Spleen (tissue), 11 donors: ENCODE measurements around the gene TMEM259. TPM values are rescaled to one million over a fixed set of nuclear protein-coding genes. Genes with fewer than 3 reads are reported as not detected.

ENCODE experiments used
- DNase-seq: peaks from one replicate; pipeline ENCODE4 v3.0.0-alpha.2; 2020
- H3K27ac ChIP-seq, 8 donors: fragments of 200-600 bp; sonication (generic) in 7 of 8; 1 replicate in 4 of 8; 2 replicates in 4 of 8; pipeline versions ENCODE4 v1.5.0 to v1.8.0; 2016 to 2021; ENCODE audit warnings: inconsistent platforms in 4 of 8, mild to moderate bottlenecking in 4 of 8, moderate library complexity in 1 of 8
- H3K27me3 ChIP-seq, 7 donors: fragments of 200-600 bp; sonication (generic) in 6 of 7; replicated peaks in 1 of 7; 1 replicate in 4 of 7; 2 replicates in 3 of 7; pipeline versions ENCODE4 v1.5.0 to v1.8.0; 2016 to 2021; ENCODE audit warnings: inconsistent platforms in 3 of 7, mild to moderate bottlenecking in 1 of 7
- H3K36me3 ChIP-seq, 6 donors: fragments of 200-600 bp; sonication (generic) in 5 of 6; 1 replicate in 4 of 6; 2 replicates in 2 of 6; pipeline versions ENCODE4 v1.5.0 to v1.8.0; 2016 to 2021; ENCODE audit warnings: inconsistent platforms in 2 of 6
- H3K4me1 ChIP-seq, 6 donors: fragments of 200-600 bp; sonication (generic) in 5 of 6; 1 replicate in 3 of 6; 2 replicates in 3 of 6; pipeline versions ENCODE4 v1.5.0 to v1.8.0; 2016 to 2021; ENCODE audit warnings: inconsistent platforms in 3 of 6
- H3K4me3 ChIP-seq, 8 donors: fragments of 200-600 bp; sonication (generic) in 7 of 8; 1 replicate in 4 of 8; 2 replicates in 4 of 8; pipeline versions ENCODE4 v1.5.0 to v1.8.0; 2016 to 2021; ENCODE audit warnings: inconsistent platforms in 4 of 8, mild to moderate bottlenecking in 4 of 8, moderate library complexity in 2 of 8
- H3K9me3 ChIP-seq, 8 donors: fragments of 200-600 bp; sonication (generic) in 7 of 8; 1 replicate in 4 of 8; 2 replicates in 4 of 8; pipeline versions ENCODE4 v1.5.0 to v1.8.0; 2016 to 2021; ENCODE audit warnings: inconsistent platforms in 4 of 8
- CTCF ChIP-seq, 11 experiments: fragments of 200-600 bp in 7 of 11; fragments of 450-650 bp in 4 of 11; sonication (generic) in 4 of 11; IDR thresholded peaks in 8 of 11; conservative IDR thresholded peaks in 3 of 11; 1 replicate in 7 of 11; 2 replicates in 4 of 11; pipeline versions ENCODE4 v1.4.0 to v1.8.0; 2016 to 2021; ENCODE audit warnings: antibody characterized with exemption in 11 of 11, inconsistent platforms in 4 of 11, mild to moderate bottlenecking in 1 of 11
- POLR2A ChIP-seq, 3 donors: fragments of 450-650 bp; IDR thresholded peaks; one replicate each; pipeline ENCODE4 v1.5.1; 2017; ENCODE audit warnings: antibody characterized with exemption in 3 of 3, mild to moderate bottlenecking in 1 of 3
- POLR2AphosphoS5 ChIP-seq, 3 donors: sonication (generic); formaldehyde crosslinking; IDR thresholded peaks; one replicate each; pipeline ENCODE4 v1.5.1; 2017; ENCODE audit warnings: antibody characterized with exemption in 3 of 3
- WGBS, 5 donors: extraction: QIAGEN DNeasy Blood & Tissue Kit in 3 of 5; methylation state at CpG; one replicate each; pipeline versions ENCODE4 v1.1.5 to v1.1.7; 2013 to 2018; 5-methylcytosine and 5-hydroxymethylcytosine counted together
- intact Hi-C: fragments of 100-400 bp; cut with DNase I; formaldehyde crosslinking; loops from one replicate; pipeline ENCODE4 v1.15.0; 2023; ENCODE audit warnings: low total_unique reads
- polyA plus RNA-seq, 3 donors: library from polyadenylated mRNA; stranded (reverse); fragments of 200-250 nt; gene quantifications; one replicate each; pipeline ENCODE4 v1.2.1, GENCODE V29; 2013
- total RNA-seq, 7 donors: library from RNA; depleted of rRNA in 3 of 7; stranded (reverse); fragments of >200 nt in 3 of 7; fragmentation: NEBNext Ultra II Directional in 4 of 7; extraction: Animal tissue kit (Norgen Biotek cat#: 25700) in 4 of 7; gene quantifications; one replicate each; pipeline versions ENCODE4 v1.1.0 to v1.2.1, GENCODE V29; 2016 to 2021
- donor health status: healthy with polysubstance abuse.
- donor health status: DM: no; HTN: no; CAD: no; lungs with moderate emphysema.
- donor health status: DM: no; HTN: no; CAD: no.
- donor health status: Bipolar disorder and iron deficiency.
- donor health status: healthy.
- donor health status: DM: no; HTN: no; CAD: no.
- donor health status: DM: yes; HTN: yes; CAD: no.

TMEM259 gene
- total and polyA plus RNA-seq, 10 donors = 172 to 560 (median 241) TPM

- H3K4me3 ChIP-seq = no peak overlapping the region
- intact Hi-C loops = no loop called here
- H3K4me1 ChIP-seq = peaks cover 0 to 9% (median 3%) of the 10 kb centered on the region in 6 donors
- no peak for TF ChIP-seq POLR2A (IDR thresholded peaks at IDR 0.05)
- peak in 1 of 3 donors; percentile 46 for TF ChIP-seq POLR2AphosphoS5 (IDR thresholded peaks at IDR 0.05)
- TF ChIP-seq CTCF (IDR thresholded peaks at IDR 0.05 in 8 of 11, conservative IDR thresholded peaks at IDR 0.05 in 3 of 11) = no peak
- H3K27me3 ChIP-seq = peaks cover 0 to 6% (median 0%) of the 10 kb centered on the region in 7 donors
- H3K36me3 ChIP-seq = peaks cover 0 to 29% (median 4%) of the 10 kb centered on the region in 6 donors
- 86 to 94% (median 92%) methylated on average over 22 to 24 of the region's 24 CpGs for WGBS, 5 donors
- DNase-seq = no peak
- H3K27ac ChIP-seq = no peak overlapping the region
- H3K9me3 ChIP-seq = no peaks in the 10 kb centered on the region
These were observed 43.9 kb downstream of the TMEM259 start for GRCh38 chr19:977058-977464.

- no peak overlapping the region for H3K4me3 ChIP-seq
- H3K9me3 ChIP-seq = peaks cover 0 to 5% (median 2%) of the 10 kb centered on the region in 8 donors
- intact Hi-C loops = no loop called here
- H3K27ac ChIP-seq = no peak overlapping the region
- 75 to 92% (median 85%) methylated on average over 7 to 10 of the region's 10 CpGs for WGBS, 5 donors
- H3K27me3 ChIP-seq = peaks cover 0 to 6% (median 0%) of the 10 kb centered on the region in 7 donors
- peaks cover 0 to 9% (median 3%) of the 10 kb centered on the region in 6 donors for H3K4me1 ChIP-seq
- TF ChIP-seq POLR2AphosphoS5 (IDR thresholded peaks at IDR 0.05) (no peak), CTCF (IDR thresholded peaks at IDR 0.05 in 8 of 11, conservative IDR thresholded peaks at IDR 0.05 in 3 of 11) (no peak), POLR2A (IDR thresholded peaks at IDR 0.05) (no peak)
- peaks cover 0 to 35% (median 10%) of the 10 kb centered on the region in 6 donors for H3K36me3 ChIP-seq
- no peak for DNase-seq
These were observed 44.4 kb downstream of the TMEM259 start for GRCh38 chr19:976476-976875.

GRCh38 chr19:974564-975257 lies 46.2 kb downstream of the TMEM259 start:
- Histone ChIP-seq H3K4me1 (no peaks in the 10 kb centered on the region), H3K27ac (no peak overlapping the region), H3K4me3 (no peak overlapping the region), H3K27me3 (peaks cover 0 to 6% (median 0%) of the 10 kb centered on the region in 7 donors), H3K36me3 (peaks cover 0 to 53% (median 27%) of the 10 kb centered on the region in 6 donors), H3K9me3 (peaks cover 0 to 20% (median 17%) of the 10 kb centered on the region in 8 donors)
- no peak for TF ChIP-seq CTCF (IDR thresholded peaks at IDR 0.05 in 8 of 11, conservative IDR thresholded peaks at IDR 0.05 in 3 of 11)
- no peak for TF ChIP-seq POLR2AphosphoS5 (IDR thresholded peaks at IDR 0.05)
- no peak for TF ChIP-seq POLR2A (IDR thresholded peaks at IDR 0.05)
- DNase-seq = no peak
- WGBS, 5 donors = 79 to 85% (median 81%) methylated on average over 16 to 37 of the region's 37 CpGs
- intact Hi-C loops = no loop called here
